HepG2 (cell line): ENCODE data around the gene MN1. TPM values are rescaled to one million over a fixed set of nuclear protein-coding genes. Genes with fewer than 3 reads are reported as not detected.

Source experiments
- ATAC-seq: fragments of 200-7000 bp; cut with Tn5 transposase; 3 replicates; pipeline ENCODE4 v1.9.1; 2020; ENCODE audit warnings: mild to moderate bottlenecking, moderate library complexity
- BruUV-seq: library from RNA; stranded (reverse); fragments of 400-500 nt; replicated peaks from 2 replicates; lab custom pipeline; 2021; lab: Mats Ljungman, UMichigan
- CTCF ChIA-PET: fragments of 300-600 bp; formaldehyde crosslinking; extraction: SDS; loops from one replicate; lab custom pipeline; 2021; ENCODE audit warnings: low total read pairs, inconsistent platforms, low intra/inter-chr PET ratio; lab: Yijun Ruan, JAX
- POLR2A ChIA-PET: fragments of 350-600 bp; sonication (Branson Sonifier 250); formaldehyde crosslinking; loops from one replicate; lab custom pipeline; 2020; ENCODE audit warnings: antibody characterized with exemption, inconsistent platforms; lab: Yijun Ruan, JAX
- DNase-seq: peaks from one replicate; pipeline ENCODE4 v3.0.0-alpha.2; 2015; ENCODE audit warnings: low spot score
- FAIRE-seq: peaks from 3 replicates; lab custom pipeline; 2011; peaks lifted over from hg19 to GRCh38; lab: Jason Lieb, UNC
- H2AFZ ChIP-seq: one replicate; pipeline ENCODE4 v1.6.1; 2011; ENCODE audit warnings: low read length, inconsistent platforms
- H3K27ac ChIP-seq: fragments of 300-600 bp; 3 replicates; pipeline ENCODE4 v1.8.0; 2011; ENCODE audit warnings: mixed run types, mild to moderate bottlenecking, mixed read lengths, low read length, inconsistent platforms; ENCODE audit not compliant: insufficient read depth; ENCODE audit errors: extremely low read length
- H3K27me3 ChIP-seq, 2 experiments: fragments of 200-600 bp in 1 of 2; 2 replicates in 1 of 2; 3 replicates in 1 of 2; pipeline versions ENCODE4 v1.6.0 to v1.8.0; 2011; ENCODE audit warnings: low read length in 2 of 2, mild to moderate bottlenecking in 2 of 2, moderate library complexity in 2 of 2, inconsistent platforms in 1 of 2; ENCODE audit not compliant: insufficient read depth in 2 of 2, control insufficient read depth in 1 of 2
- H3K36me3 ChIP-seq, 2 experiments: fragments of 200-600 bp in 1 of 2; replicated peaks in 1 of 2; 2 replicates in 1 of 2; 3 replicates in 1 of 2; pipeline versions ENCODE4 v1.5.1 to v1.8.0; 2011; ENCODE audit warnings: low read length in 2 of 2, inconsistent platforms in 1 of 2; ENCODE audit not compliant: insufficient read depth in 2 of 2, control insufficient read depth in 1 of 2
- H3K4me1 ChIP-seq: 2 replicates; pipeline ENCODE4 v1.5.1; 2012; ENCODE audit warnings: low read length, inconsistent platforms; ENCODE audit not compliant: insufficient read depth
- H3K4me2 ChIP-seq: 2 replicates; pipeline ENCODE4 v1.6.0; 2011; ENCODE audit warnings: low read depth, low read length, inconsistent platforms
- H3K4me3 ChIP-seq, 3 experiments: fragments of 200-600 bp in 1 of 3; sonication (generic), shearing (Covaris generic) in 1 of 3; replicated peaks in 1 of 3; 2 replicates each; pipeline ENCODE4 v1.5.1; 2011 to 2016; ENCODE audit warnings: low read length in 3 of 3, inconsistent platforms in 2 of 3, low read depth in 2 of 3, mild to moderate bottlenecking in 2 of 3, control low read depth in 1 of 3, mixed read lengths in 1 of 3; ENCODE audit not compliant: insufficient read depth in 1 of 3
- H3K79me2 ChIP-seq: one replicate; pipeline ENCODE4 v1.6.1; 2011; ENCODE audit warnings: low read length, inconsistent platforms; ENCODE audit not compliant: insufficient read depth
- H3K9ac ChIP-seq: 2 replicates; pipeline ENCODE4 v1.6.0; 2011; ENCODE audit warnings: mild to moderate bottlenecking, low read depth, low read length, inconsistent platforms; ENCODE audit not compliant: insufficient read depth
- H3K9me3 ChIP-seq: 2 replicates; pipeline ENCODE4 v1.5.1; 2012; ENCODE audit warnings: mild to moderate bottlenecking, low read length
- H4K20me1 ChIP-seq: 2 replicates; pipeline ENCODE4 v1.6.0; 2011; ENCODE audit warnings: inconsistent platforms, mild to moderate bottlenecking, low read length, moderate library complexity; ENCODE audit not compliant: insufficient read depth
- CHCHD3 ChIP-seq: sonication (generic); formaldehyde crosslinking; IDR thresholded peaks from 2 replicates; pipeline ENCODE4 v1.8.0; 2022; ENCODE audit warnings: mild to moderate bottlenecking, missing genetic modification reagents, moderate library complexity
- DPF2 ChIP-seq: sonication (generic); formaldehyde crosslinking; IDR thresholded peaks from 2 replicates; pipeline ENCODE4 v1.4.0; 2020; ENCODE audit warnings: mild to moderate bottlenecking, low read depth, missing genetic modification reagents, borderline replicate concordance
- HOXA5 ChIP-seq: sonication (generic); formaldehyde crosslinking; IDR thresholded peaks from 2 replicates; pipeline ENCODE4 v1.4.0; 2020; ENCODE audit warnings: missing genetic modification reagents
- NR2F6 ChIP-seq, 2 experiments: IDR thresholded peaks; 2 replicates each; pipeline ENCODE4 v1.6.1; 2016; ENCODE audit warnings: antibody characterized with exemption in 1 of 2, mild to moderate bottlenecking in 1 of 2
- SNAI1 ChIP-seq: sonication (generic); formaldehyde crosslinking; IDR thresholded peaks from 2 replicates; pipeline ENCODE4 v1.5.0; 2020; ENCODE audit warnings: mild to moderate bottlenecking, missing genetic modification reagents, borderline replicate concordance
- ZBTB7A ChIP-seq: sonication (generic); formaldehyde crosslinking; IDR thresholded peaks from 2 replicates; pipeline ENCODE4 v1.8.0; 2022; ENCODE audit warnings: mild to moderate bottlenecking, missing genetic modification reagents
- ZNF629 ChIP-seq: sonication (generic); formaldehyde crosslinking; conservative IDR thresholded peaks from 2 replicates; pipeline ENCODE4 v1.5.0; 2020; ENCODE audit warnings: missing genetic modification reagents
- WGBS: methylation state at CpG from one replicate; pipeline ENCODE4 v1.1.6; 2017; ENCODE audit warnings: low lambda C conversion rate; 5-methylcytosine and 5-hydroxymethylcytosine counted together
- in situ Hi-C: cut with HindIII; loops from 2 replicates; pipeline ENCODE4 v1.10.0; 2017; ENCODE audit warnings: low pct_unique_long_range_greater_than_20kb; ENCODE audit not compliant: extremely low pct_ligation_motif_present
- intact Hi-C: fragments of 100-400 bp; cut with micrococcal nuclease; formaldehyde crosslinking; loops from one replicate; pipeline ENCODE4 v1.10.0; 2022; ENCODE audit not compliant: unreplicated experiment
- polyA plus RNA-seq, 8 experiments: library from polyadenylated mRNA; depleted of rRNA in 3 of 8; stranded (reverse) in 7 of 8; unstranded in 1 of 8; fragments of >200 nt; fragmentation: Illumina TruSeq in 4 of 8; extraction: Trizol in 4 of 8; gene quantifications; 2 replicates each; pipeline versions ENCODE4 v1.2.1 to v1.2.3, GENCODE V29; 2011 to 2016; ENCODE audit warnings: low read depth in 4 of 8, missing spikeins in 1 of 8, mixed read lengths in 1 of 8; ENCODE audit not compliant: insufficient read depth in 1 of 8
- total RNA-seq, 5 experiments: library from RNA; depleted of rRNA; stranded (reverse); fragments of >200 nt; fragmentation: Illumina TruSeq; extraction: Trizol; gene quantifications; 2 replicates each; pipeline ENCODE4 v1.2.3, GENCODE V29; 2016; ENCODE audit warnings: low read depth in 1 of 5
- TF ChIP-seq, protein P1 (sequence below): sonication (generic); formaldehyde crosslinking; IDR thresholded peaks from 2 replicates; pipeline ENCODE4 v1.4.0; 2020; ENCODE audit warnings: missing genetic modification reagents, mild to moderate bottlenecking, borderline replicate concordance
- TF ChIP-seq, protein P2 (sequence below): sonication (generic); formaldehyde crosslinking; IDR thresholded peaks from 2 replicates; pipeline ENCODE4 v1.5.0; 2020; ENCODE audit warnings: mild to moderate bottlenecking, missing genetic modification reagents, moderate library complexity
- TF ChIP-seq, protein P3 (sequence below): sonication (generic); formaldehyde crosslinking; IDR thresholded peaks from 2 replicates; pipeline ENCODE4 v1.4.0; 2020; ENCODE audit warnings: missing genetic modification reagents

Gene MN1
- total and polyA plus RNA-seq, 2 of the 13 experiments (the other 11 are each of a cell fraction or from before 2014, with no cell fraction given), result 0.01 TPM; not detected in 1

GRCh38 chr22:27809700-27810608, 8.4 kb upstream of the MN1 start:
- Histone ChIP-seq H3K27ac (no peak overlapping the region), H3K9ac (no peak overlapping the region), H3K27me3 (peaks cover 3 to 66% of the 10 kb centered on the region in 2 experiments), H3K36me3 (no peaks in the 10 kb centered on the region), H2AFZ (no peak overlapping the region), H3K9me3 (no peaks in the 10 kb centered on the region), H3K4me2 (peak overlapping the region; percentile 15; the same call in 1 of the 2 replicates), H3K4me3 (peak overlapping the region in 1 of 3 experiments; percentile 13; a peak in 1 of 6 replicates), H3K4me1 (peaks cover 12% of the 10 kb centered on the region), H3K79me2 (no peaks in the 10 kb centered on the region), H4K20me1 (no peaks in the 10 kb centered on the region)
- ChIA-PET CTCF (no interaction called here), POLR2A (no interaction called here)
- intact Hi-C loops, result no loop called here
- in situ Hi-C loops, result loop anchor here (25.0 kb wide), 1 partner anchor 1048 kb away; no protein-coding TSS in a partner anchor
- BruUV-seq, result no TSS peak
- FAIRE-seq (no peak), DNase-seq (no peak), ATAC-seq (no peak)
- WGBS, result 47% methylated on average over 9 of the region's 17 CpGs
- TF ChIP-seq ZNF629 (CRISPR knock-in tag) (peak; percentile 80), SNAI1 (CRISPR knock-in tag) (no peak), ZBTB7A (no peak)

DNA sequence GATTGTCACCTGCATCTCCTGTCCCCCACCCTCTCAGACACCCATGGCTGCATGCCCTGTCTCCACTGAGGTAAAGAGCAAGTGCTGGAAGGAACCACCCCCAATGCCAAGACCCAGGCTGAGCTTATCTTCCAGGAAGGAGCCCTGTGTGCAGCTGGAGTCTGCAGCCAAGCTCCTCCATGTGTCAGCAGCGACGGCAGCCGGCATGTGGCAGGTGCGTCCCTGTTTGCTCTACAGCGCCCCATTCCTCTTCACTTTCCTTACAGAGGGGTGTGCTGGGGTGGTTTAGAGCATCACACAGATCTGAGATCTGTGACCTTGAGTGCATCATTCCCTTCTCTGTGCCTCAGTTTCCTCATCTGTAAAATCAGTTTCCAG, 7.7 kb upstream of the MN1 start:
- ChIA-PET POLR2A (no interaction called here), CTCF (no interaction called here)
- Histone ChIP-seq H3K36me3 (no peaks in the 10 kb centered on the region), H3K9ac (no peak overlapping the region), H3K4me3 (no peak overlapping the region), H3K4me1 (peaks cover 16% of the 10 kb centered on the region), H4K20me1 (peaks cover 4% of the 10 kb centered on the region; the same call in 1 of the 2 replicates), H3K27me3 (peaks cover 3 to 72% of the 10 kb centered on the region in 2 experiments), H3K27ac (no peak overlapping the region), H3K9me3 (no peaks in the 10 kb centered on the region), H3K4me2 (no peak overlapping the region), H3K79me2 (no peaks in the 10 kb centered on the region), H2AFZ (no peak overlapping the region)
- BruUV-seq, result no TSS peak
- in situ Hi-C loops, result loop anchor here (25.0 kb wide), 1 partner anchor 1047 kb away; no protein-coding TSS in a partner anchor
- 11% methylated on average over 3 of the region's 5 CpGs for WGBS
- intact Hi-C loops, result no loop called here
- ATAC-seq (no peak), DNase-seq (no peak), FAIRE-seq (no peak)
- TF ChIP-seq NR2F6 (IDR thresholded peaks at IDR 0.05), result no peak
- TF ChIP-seq NR2F6 (CRISPR knock-in tag; IDR thresholded peaks at IDR 0.05), result no peak
- TF ChIP-seq HOXA5 (CRISPR knock-in tag), result no peak
- TF ChIP-seq CHCHD3 (CRISPR knock-in tag), result no peak
- no peak for TF ChIP-seq DPF2
- TF ChIP-seq, protein P1, sequence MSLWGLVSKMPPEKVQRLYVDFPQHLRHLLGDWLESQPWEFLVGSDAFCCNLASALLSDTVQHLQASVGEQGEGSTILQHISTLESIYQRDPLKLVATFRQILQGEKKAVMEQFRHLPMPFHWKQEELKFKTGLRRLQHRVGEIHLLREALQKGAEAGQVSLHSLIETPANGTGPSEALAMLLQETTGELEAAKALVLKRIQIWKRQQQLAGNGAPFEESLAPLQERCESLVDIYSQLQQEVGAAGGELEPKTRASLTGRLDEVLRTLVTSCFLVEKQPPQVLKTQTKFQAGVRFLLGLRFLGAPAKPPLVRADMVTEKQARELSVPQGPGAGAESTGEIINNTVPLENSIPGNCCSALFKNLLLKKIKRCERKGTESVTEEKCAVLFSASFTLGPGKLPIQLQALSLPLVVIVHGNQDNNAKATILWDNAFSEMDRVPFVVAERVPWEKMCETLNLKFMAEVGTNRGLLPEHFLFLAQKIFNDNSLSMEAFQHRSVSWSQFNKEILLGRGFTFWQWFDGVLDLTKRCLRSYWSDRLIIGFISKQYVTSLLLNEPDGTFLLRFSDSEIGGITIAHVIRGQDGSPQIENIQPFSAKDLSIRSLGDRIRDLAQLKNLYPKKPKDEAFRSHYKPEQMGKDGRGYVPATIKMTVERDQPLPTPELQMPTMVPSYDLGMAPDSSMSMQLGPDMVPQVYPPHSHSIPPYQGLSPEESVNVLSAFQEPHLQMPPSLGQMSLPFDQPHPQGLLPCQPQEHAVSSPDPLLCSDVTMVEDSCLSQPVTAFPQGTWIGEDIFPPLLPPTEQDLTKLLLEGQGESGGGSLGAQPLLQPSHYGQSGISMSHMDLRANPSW (CRISPR knock-in tag), result no peak
- TF ChIP-seq, protein P2, sequence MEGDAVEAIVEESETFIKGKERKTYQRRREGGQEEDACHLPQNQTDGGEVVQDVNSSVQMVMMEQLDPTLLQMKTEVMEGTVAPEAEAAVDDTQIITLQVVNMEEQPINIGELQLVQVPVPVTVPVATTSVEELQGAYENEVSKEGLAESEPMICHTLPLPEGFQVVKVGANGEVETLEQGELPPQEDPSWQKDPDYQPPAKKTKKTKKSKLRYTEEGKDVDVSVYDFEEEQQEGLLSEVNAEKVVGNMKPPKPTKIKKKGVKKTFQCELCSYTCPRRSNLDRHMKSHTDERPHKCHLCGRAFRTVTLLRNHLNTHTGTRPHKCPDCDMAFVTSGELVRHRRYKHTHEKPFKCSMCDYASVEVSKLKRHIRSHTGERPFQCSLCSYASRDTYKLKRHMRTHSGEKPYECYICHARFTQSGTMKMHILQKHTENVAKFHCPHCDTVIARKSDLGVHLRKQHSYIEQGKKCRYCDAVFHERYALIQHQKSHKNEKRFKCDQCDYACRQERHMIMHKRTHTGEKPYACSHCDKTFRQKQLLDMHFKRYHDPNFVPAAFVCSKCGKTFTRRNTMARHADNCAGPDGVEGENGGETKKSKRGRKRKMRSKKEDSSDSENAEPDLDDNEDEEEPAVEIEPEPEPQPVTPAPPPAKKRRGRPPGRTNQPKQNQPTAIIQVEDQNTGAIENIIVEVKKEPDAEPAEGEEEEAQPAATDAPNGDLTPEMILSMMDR (CRISPR knock-in tag), result 0 out of 2 replicates have a peak, but pooled peaks have one; percentile 18
- TF ChIP-seq, protein P3, sequence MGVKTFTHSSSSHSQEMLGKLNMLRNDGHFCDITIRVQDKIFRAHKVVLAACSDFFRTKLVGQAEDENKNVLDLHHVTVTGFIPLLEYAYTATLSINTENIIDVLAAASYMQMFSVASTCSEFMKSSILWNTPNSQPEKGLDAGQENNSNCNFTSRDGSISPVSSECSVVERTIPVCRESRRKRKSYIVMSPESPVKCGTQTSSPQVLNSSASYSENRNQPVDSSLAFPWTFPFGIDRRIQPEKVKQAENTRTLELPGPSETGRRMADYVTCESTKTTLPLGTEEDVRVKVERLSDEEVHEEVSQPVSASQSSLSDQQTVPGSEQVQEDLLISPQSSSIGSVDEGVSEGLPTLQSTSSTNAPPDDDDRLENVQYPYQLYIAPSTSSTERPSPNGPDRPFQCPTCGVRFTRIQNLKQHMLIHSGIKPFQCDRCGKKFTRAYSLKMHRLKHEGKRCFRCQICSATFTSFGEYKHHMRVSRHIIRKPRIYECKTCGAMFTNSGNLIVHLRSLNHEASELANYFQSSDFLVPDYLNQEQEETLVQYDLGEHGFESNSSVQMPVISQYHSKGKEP, result no peak
